Activated CD4-positive, alpha-beta memory T cell treated with anti-CD3 and anti-CD28 coated beads for 36 hours (primary cell): ENCODE results near the gene PVALEF. TPM values are rescaled to one million over a fixed set of nuclear protein-coding genes. Genes with fewer than 3 reads are reported as not detected.

ENCODE experiments used
- CTCF ChIA-PET: fragments of 350-600 bp; sonication (Branson Sonifier 250); formaldehyde crosslinking; loops from one replicate; lab custom pipeline; 2021; ENCODE audit warnings: antibody characterized with exemption, inconsistent platforms; lab: Charles Lee
- POLR2A ChIA-PET: fragments of 350-600 bp; sonication (Branson Sonifier 250); formaldehyde crosslinking; loops from one replicate; lab custom pipeline; 2021; ENCODE audit warnings: antibody characterized with exemption; lab: Charles Lee
- DNase-seq: peaks from one replicate; pipeline ENCODE4 v3.0.0-alpha.2; 2020
- H3K27ac Mint-ChIP-seq: one replicate; pipeline ENCODE4 v1.8.0; 2021; ENCODE audit warnings: mixed read lengths
- H3K27me3 Mint-ChIP-seq: one replicate; pipeline ENCODE4 v1.8.0; 2021; ENCODE audit warnings: mixed read lengths
- H3K36me3 Mint-ChIP-seq: one replicate; pipeline ENCODE4 v1.8.0; 2021; ENCODE audit warnings: mixed read lengths
- H3K4me1 Mint-ChIP-seq: one replicate; pipeline ENCODE4 v1.8.0; 2021; ENCODE audit warnings: low read depth, mixed read lengths
- H3K4me3 Mint-ChIP-seq: one replicate; pipeline ENCODE4 v1.8.0; 2021; ENCODE audit warnings: mild to moderate bottlenecking, mixed read lengths
- H3K9me3 Mint-ChIP-seq: one replicate; pipeline ENCODE4 v1.8.0; 2021; ENCODE audit warnings: mixed read lengths
- intact Hi-C: fragments of 100-400 bp; cut with micrococcal nuclease; formaldehyde crosslinking; loops from one replicate; pipeline ENCODE4 v1.15.1; 2023
- total RNA-seq, 2 experiments: library from RNA; stranded (reverse); gene quantifications; one replicate each; pipeline ENCODE4 v1.2.3, GENCODE V29; 2021

Gene PVALEF
- total RNA-seq, 2 experiments from 2014 or later, result not detected

GRCh38 chr17:81194225-81194760 is 29.0 kb downstream of the PVALEF start:
- no peaks in the 10 kb centered on the region for H3K27me3 Mint-ChIP-seq
- H3K27ac Mint-ChIP-seq, result no peak overlapping the region
- no peak for DNase-seq
- H3K9me3 Mint-ChIP-seq, result no peaks in the 10 kb centered on the region
- intact Hi-C loops, result no loop called here
- CTCF ChIA-PET, result no interaction called here
- H3K36me3 Mint-ChIP-seq, result peaks cover 2% of the 10 kb centered on the region
- POLR2A ChIA-PET, result no interaction called here
- no peaks in the 10 kb centered on the region for H3K4me1 Mint-ChIP-seq
- no peak overlapping the region for H3K4me3 Mint-ChIP-seq

GRCh38 chr17:81194941-81195901 is 29.9 kb downstream of the PVALEF start:
- Mint-ChIP-seq H3K36me3 (peaks cover 2% of the 10 kb centered on the region), H3K4me3 (no peak overlapping the region), H3K27ac (no peak overlapping the region), H3K9me3 (no peaks in the 10 kb centered on the region), H3K4me1 (no peaks in the 10 kb centered on the region), H3K27me3 (no peaks in the 10 kb centered on the region)
- intact Hi-C loops, result no loop called here
- CTCF ChIA-PET, result no interaction called here
- no peak for DNase-seq
- POLR2A ChIA-PET, result no interaction called here

- H3K4me3 Mint-ChIP-seq, result no peak overlapping the region
- DNase-seq, result no peak
These were observed 30.7 kb downstream of the PVALEF start for GRCh38 chr17:81195941-81196495.

GRCh38 chr17:81196505-81197408 is 31.4 kb downstream of the PVALEF start:
- CTCF ChIA-PET, result no interaction called here
- DNase-seq, result no peak
- POLR2A ChIA-PET, result no interaction called here
- no peak overlapping the region for H3K27ac Mint-ChIP-seq
- intact Hi-C loops, result no loop called here
- no peaks in the 10 kb centered on the region for H3K9me3 Mint-ChIP-seq
- H3K4me3 Mint-ChIP-seq, result no peak overlapping the region
- H3K36me3 Mint-ChIP-seq, result peaks cover 2% of the 10 kb centered on the region
- no peaks in the 10 kb centered on the region for H3K4me1 Mint-ChIP-seq
- no peaks in the 10 kb centered on the region for H3K27me3 Mint-ChIP-seq

More at GRCh38 chr17:81195941-81196495, 30.7 kb downstream of the PVALEF start:
- H3K4me1 Mint-ChIP-seq, result no peaks in the 10 kb centered on the region
- POLR2A ChIA-PET, result no interaction called here
- CTCF ChIA-PET, result no interaction called here
- no peaks in the 10 kb centered on the region for H3K27me3 Mint-ChIP-seq
- H3K27ac Mint-ChIP-seq, result no peak overlapping the region
- peaks cover 2% of the 10 kb centered on the region for H3K36me3 Mint-ChIP-seq
- no peaks in the 10 kb centered on the region for H3K9me3 Mint-ChIP-seq
- intact Hi-C loops, result no loop called here

- DNase-seq, result no peak
- ChIA-PET CTCF (no interaction called here), POLR2A (no interaction called here)
- H3K27ac Mint-ChIP-seq, result no peak overlapping the region
- H3K4me3 Mint-ChIP-seq, result no peak overlapping the region
- H3K36me3 Mint-ChIP-seq, result peaks cover 2% of the 10 kb centered on the region
- intact Hi-C loops, result no loop called here
- H3K27me3 Mint-ChIP-seq, result no peaks in the 10 kb centered on the region
- no peaks in the 10 kb centered on the region for H3K4me1 Mint-ChIP-seq
- H3K9me3 Mint-ChIP-seq, result no peaks in the 10 kb centered on the region
These were observed 32.1 kb downstream of the PVALEF start for GRCh38 chr17:81197409-81197795.

GRCh38 chr17:81197831-81198490 is 32.7 kb downstream of the PVALEF start:
- Mint-ChIP-seq H3K27me3 (no peaks in the 10 kb centered on the region), H3K4me1 (no peaks in the 10 kb centered on the region), H3K9me3 (no peaks in the 10 kb centered on the region), H3K4me3 (no peak overlapping the region), H3K36me3 (peaks cover 2% of the 10 kb centered on the region), H3K27ac (no peak overlapping the region)
- POLR2A ChIA-PET, result no interaction called here
- CTCF ChIA-PET, result no interaction called here
- DNase-seq, result no peak
- intact Hi-C loops, result no loop called here

- DNase-seq, result no peak
- Mint-ChIP-seq H3K27me3 (no peaks in the 10 kb centered on the region), H3K4me3 (no peak overlapping the region), H3K36me3 (peaks cover 2% of the 10 kb centered on the region), H3K4me1 (no peaks in the 10 kb centered on the region), H3K27ac (no peak overlapping the region), H3K9me3 (no peaks in the 10 kb centered on the region)
- CTCF ChIA-PET, result no interaction called here
- intact Hi-C loops, result no loop called here
- POLR2A ChIA-PET, result no interaction called here
These were observed 33.6 kb downstream of the PVALEF start for GRCh38 chr17:81198826-81199481.

GRCh38 chr17:81199482-81199830 is 34.1 kb downstream of the PVALEF start:
- Mint-ChIP-seq H3K4me3 (no peak overlapping the region), H3K27me3 (no peaks in the 10 kb centered on the region), H3K27ac (no peak overlapping the region), H3K36me3 (peaks cover 2% of the 10 kb centered on the region), H3K4me1 (no peaks in the 10 kb centered on the region), H3K9me3 (no peaks in the 10 kb centered on the region)
- POLR2A ChIA-PET, result no interaction called here
- intact Hi-C loops, result no loop called here
- CTCF ChIA-PET, result no interaction called here
- DNase-seq, result no peak

GRCh38 chr17:81200201-81200600 is 34.9 kb downstream of the PVALEF start:
- H3K9me3 Mint-ChIP-seq, result no peaks in the 10 kb centered on the region
- H3K4me1 Mint-ChIP-seq, result no peaks in the 10 kb centered on the region
- intact Hi-C loops, result no loop called here
- no peak overlapping the region for H3K4me3 Mint-ChIP-seq
- peaks cover 2% of the 10 kb centered on the region for H3K36me3 Mint-ChIP-seq
- ChIA-PET CTCF (interaction anchor here (1.0 kb wide), 1 partner anchor 56 kb away, joined by 4 read pairs; no protein-coding TSS in a partner anchor), POLR2A (no interaction called here)
- no peak for DNase-seq
- H3K27ac Mint-ChIP-seq, result no peak overlapping the region
- H3K27me3 Mint-ChIP-seq, result no peaks in the 10 kb centered on the region

GRCh38 chr17:81200695-81201580 is 35.6 kb downstream of the PVALEF start:
- CTCF ChIA-PET, result interaction anchor here (1.0 kb wide), 1 partner anchor 57 kb away, joined by 4 read pairs; no protein-coding TSS in a partner anchor

More at GRCh38 chr17:81200695-81201580, 35.6 kb downstream of the PVALEF start:
- no peaks in the 10 kb centered on the region for H3K4me1 Mint-ChIP-seq
- H3K27ac Mint-ChIP-seq, result no peak overlapping the region
- POLR2A ChIA-PET, result no interaction called here
- H3K27me3 Mint-ChIP-seq, result no peaks in the 10 kb centered on the region
- intact Hi-C loops, result no loop called here
- H3K4me3 Mint-ChIP-seq, result no peak overlapping the region
- H3K36me3 Mint-ChIP-seq, result peaks cover 2% of the 10 kb centered on the region
- no peak for DNase-seq
- no peaks in the 10 kb centered on the region for H3K9me3 Mint-ChIP-seq
